Activated CD4-positive, alpha-beta memory T cell treated with anti-CD3 and anti-CD28 coated beads, Interleukin-2, amount 10 ng/mL, durations not matched to agents 7 days and 5 days (primary cell): Measurements from ENCODE around the gene SLC35F3. TPM values are rescaled to one million over a fixed set of nuclear protein-coding genes. Genes with fewer than 3 reads are reported as not detected.
"Not testable (repeated sequence)": the region's sequence is repeated elsewhere in the genome, so short reads cannot be mapped to it uniquely, and the experiment has no call there.

ENCODE experiments used
- CTCF ChIA-PET: fragments of 350-600 bp; sonication (Branson Sonifier 250); formaldehyde crosslinking; loops from one replicate; lab custom pipeline; 2021; ENCODE audit warnings: antibody characterized with exemption, inconsistent platforms; lab: Charles Lee
- POLR2A ChIA-PET: fragments of 350-600 bp; sonication (Branson Sonifier 250); formaldehyde crosslinking; loops from one replicate; lab custom pipeline; 2021; ENCODE audit warnings: antibody characterized with exemption; lab: Charles Lee
- DNase-seq: peaks from one replicate; pipeline ENCODE4 v3.0.0-alpha.2; 2020
- H3K27ac Mint-ChIP-seq: one replicate; pipeline ENCODE4 v1.8.0; 2021; ENCODE audit warnings: mild to moderate bottlenecking, mixed read lengths
- H3K27me3 Mint-ChIP-seq: one replicate; pipeline ENCODE4 v1.8.0; 2021; ENCODE audit warnings: mixed read lengths
- H3K36me3 Mint-ChIP-seq: one replicate; pipeline ENCODE4 v1.8.0; 2021; ENCODE audit warnings: low read depth, mixed read lengths
- H3K4me1 Mint-ChIP-seq: one replicate; pipeline ENCODE4 v1.8.0; 2021; ENCODE audit warnings: mixed read lengths
- H3K4me3 Mint-ChIP-seq: one replicate; pipeline ENCODE4 v1.8.0; 2021; ENCODE audit warnings: mild to moderate bottlenecking, mixed read lengths
- H3K9me3 Mint-ChIP-seq: one replicate; pipeline ENCODE4 v1.8.0; 2021; ENCODE audit warnings: mixed read lengths
- total RNA-seq, 2 experiments: library from RNA; stranded (reverse); gene quantifications; one replicate each; pipeline ENCODE4 v1.2.3, GENCODE V29; 2021

The SLC35F3 gene
- total RNA-seq, 2 experiments from 2014 or later: 10.7 to 11.3 TPM

DNA sequence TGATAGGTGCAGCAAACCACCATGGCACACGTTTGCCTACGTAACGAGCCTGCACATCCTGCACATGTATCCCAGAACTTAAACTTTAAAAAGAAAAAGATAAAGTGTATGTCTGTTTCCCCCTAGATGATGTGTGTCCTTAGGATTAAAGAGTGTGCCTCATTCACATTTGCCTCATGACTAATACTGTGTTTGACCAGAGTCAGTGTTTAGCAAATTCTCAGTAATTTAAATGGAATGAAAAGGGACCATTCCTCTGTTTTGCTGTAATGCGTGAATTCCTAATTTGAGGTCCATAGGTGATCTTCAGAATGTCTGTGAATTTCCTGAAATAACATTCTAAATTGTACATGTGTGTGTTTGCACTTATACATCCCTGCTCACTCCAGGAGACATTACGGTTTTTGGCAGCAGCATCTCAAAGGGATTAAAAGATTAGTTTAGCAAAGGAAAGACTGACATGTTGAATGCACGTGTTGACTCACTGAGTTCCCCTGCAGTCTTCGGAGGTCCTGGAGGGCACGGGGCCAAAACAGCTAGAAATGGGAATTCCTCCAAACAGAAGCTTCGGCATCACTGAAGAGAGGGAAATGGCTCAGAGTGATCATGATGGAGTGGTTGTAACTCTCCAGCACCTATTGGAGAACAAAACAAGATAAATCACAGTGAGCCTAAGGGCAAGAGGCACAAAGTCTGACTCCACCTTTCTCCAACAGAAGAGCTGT is 19.1 kb upstream of the SLC35F3 start:
- H3K27ac Mint-ChIP-seq: no peak overlapping the region
- POLR2A ChIA-PET: no interaction called here

DNA sequence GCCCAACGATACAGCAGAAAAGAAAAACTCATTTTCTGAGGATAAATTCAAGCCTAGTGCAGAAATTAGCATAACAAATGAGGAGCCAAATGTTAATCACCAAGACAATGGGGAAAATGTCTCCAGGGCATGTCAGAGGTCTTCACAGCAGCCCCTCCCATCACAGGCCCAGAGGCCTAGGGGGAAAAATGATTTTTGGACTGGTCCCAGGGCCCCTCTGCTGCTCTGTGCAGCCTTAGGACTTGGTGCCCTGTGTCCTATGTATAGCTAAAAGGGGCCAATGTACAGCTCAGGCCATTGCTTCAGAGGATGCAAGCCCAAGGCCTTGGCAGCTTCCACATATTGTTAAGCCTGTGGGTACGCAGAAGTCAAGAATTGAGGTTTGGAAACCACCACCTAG is 13.3 kb upstream of the SLC35F3 start:
- H3K27ac Mint-ChIP-seq, H3K27me3 Mint-ChIP-seq, POLR2A ChIA-PET, DNase-seq, H3K36me3 Mint-ChIP-seq, H3K4me3 Mint-ChIP-seq, CTCF ChIA-PET, H3K4me1 Mint-ChIP-seq: not testable (repeated sequence)
- H3K9me3 Mint-ChIP-seq: peaks cover 14% of the 10 kb centered on the region

More for the DNA sequence above, 19.1 kb upstream of the SLC35F3 start:
- no peak overlapping the region for H3K4me3 Mint-ChIP-seq
- no peaks in the 10 kb centered on the region for H3K27me3 Mint-ChIP-seq
- DNase-seq: no peak
- peaks cover 7% of the 10 kb centered on the region for H3K9me3 Mint-ChIP-seq
- H3K4me1 Mint-ChIP-seq: no peaks in the 10 kb centered on the region
- H3K36me3 Mint-ChIP-seq: no peaks in the 10 kb centered on the region
- CTCF ChIA-PET: no interaction called here

DNA sequence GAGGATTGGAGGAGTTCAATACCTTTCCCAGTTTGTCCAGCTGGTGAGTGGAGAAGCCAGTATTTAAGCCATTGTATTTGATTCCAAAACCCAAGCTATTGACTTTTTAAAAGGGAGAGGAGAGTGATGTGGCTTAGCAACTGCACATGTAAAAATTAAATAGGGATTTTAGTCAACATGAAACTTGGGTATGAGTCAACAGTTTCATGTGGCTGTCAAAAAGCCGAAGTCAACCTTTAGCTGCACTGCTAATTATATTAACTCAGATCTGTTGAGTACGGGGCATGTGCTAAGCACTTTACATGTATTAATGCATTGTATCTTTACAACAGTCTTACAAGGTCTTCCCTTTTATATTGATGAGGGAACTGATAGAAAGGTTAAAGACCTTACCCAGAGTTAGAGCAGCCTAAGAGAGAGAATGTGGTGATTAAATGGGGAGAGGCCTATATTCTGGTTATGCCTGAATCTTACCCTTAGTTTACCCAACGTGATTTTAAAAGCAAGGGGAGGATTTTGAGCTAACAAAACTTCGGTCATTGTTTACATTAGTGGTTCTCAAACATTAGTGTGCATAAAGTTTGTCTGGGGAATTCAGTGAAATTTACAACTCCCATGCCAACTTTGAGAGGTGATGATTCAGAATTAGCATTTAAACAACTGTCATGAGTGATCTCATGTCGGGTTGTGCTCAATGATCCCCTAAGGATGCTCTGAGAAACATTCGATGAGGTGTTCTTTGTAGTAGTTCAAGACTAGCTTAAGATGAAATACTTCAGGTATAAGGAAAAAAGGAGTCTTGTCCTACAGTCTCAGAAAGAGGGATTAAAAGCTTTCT is 6.9 kb upstream of the SLC35F3 start:
- no peaks in the 10 kb centered on the region for H3K36me3 Mint-ChIP-seq
- H3K4me3 Mint-ChIP-seq: no peak overlapping the region
- CTCF ChIA-PET: no interaction called here
- DNase-seq: no peak
- H3K27me3 Mint-ChIP-seq: peaks cover 37% of the 10 kb centered on the region
- POLR2A ChIA-PET: no interaction called here
- H3K4me1 Mint-ChIP-seq: peaks cover 2% of the 10 kb centered on the region
- no peak overlapping the region for H3K27ac Mint-ChIP-seq
- H3K9me3 Mint-ChIP-seq: peaks cover 6% of the 10 kb centered on the region

DNA sequence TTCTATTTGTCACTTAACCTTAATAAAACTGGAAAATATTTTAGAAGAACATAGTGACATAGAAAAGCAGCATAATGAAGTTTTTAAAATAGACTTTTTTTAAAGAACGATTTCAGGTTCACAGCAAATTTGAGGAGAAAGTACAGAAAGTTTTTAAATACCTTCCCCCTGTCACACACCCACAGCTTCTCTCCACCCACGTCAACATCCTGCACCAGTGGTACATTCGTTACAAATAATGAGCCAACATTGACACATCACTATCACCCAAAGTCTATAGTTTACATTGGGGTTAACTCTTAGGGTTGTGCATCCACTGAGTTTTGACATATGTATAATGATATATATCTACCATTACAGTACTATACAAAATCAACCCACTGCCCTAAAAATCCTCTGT is 3.0 kb upstream of the SLC35F3 start:
- ChIA-PET POLR2A (no interaction called here), CTCF (interaction anchor here (1.2 kb wide), 1 partner anchor 24 kb away, joined by 3 read pairs; no protein-coding TSS in a partner anchor)
- DNase-seq: no peak
- H3K4me1 Mint-ChIP-seq: peaks cover 7% of the 10 kb centered on the region
- H3K27ac Mint-ChIP-seq: no peak overlapping the region
- peaks cover 59% of the 10 kb centered on the region for H3K27me3 Mint-ChIP-seq
- peaks cover 4% of the 10 kb centered on the region for H3K9me3 Mint-ChIP-seq
- no peak overlapping the region for H3K4me3 Mint-ChIP-seq
- H3K36me3 Mint-ChIP-seq: peaks cover 4% of the 10 kb centered on the region

DNA sequence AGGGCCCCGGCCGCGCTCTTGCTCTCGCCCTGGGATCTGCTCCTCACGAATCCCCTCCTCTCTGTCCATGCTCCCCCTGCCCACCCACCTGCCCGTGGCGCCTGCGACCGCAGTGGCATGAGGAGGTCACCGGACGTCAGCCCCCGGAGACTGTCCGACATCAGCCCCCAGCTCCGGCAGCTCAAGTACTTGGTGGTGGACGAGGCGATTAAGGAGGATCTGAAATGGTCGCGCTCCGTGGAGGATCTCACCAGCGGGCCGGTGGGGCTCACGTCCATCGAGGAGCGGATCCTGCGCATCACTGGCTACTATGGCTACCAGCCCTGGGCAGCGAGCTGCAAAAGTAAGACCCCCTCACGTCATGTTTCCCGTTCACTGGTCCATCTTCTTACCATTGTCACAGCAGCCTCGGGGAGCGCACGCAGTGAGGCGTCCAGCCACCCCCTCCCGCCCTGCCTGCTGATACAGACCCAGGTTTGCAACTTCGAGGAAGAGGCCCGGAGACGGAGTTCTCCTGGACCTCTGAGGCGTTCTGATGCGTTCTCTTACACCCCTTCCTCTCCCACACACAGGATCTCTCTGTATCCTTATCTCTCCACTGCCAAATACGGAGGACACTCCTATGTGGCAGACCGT is 1.1 kb downstream of the SLC35F3 start:
- no peak overlapping the region for H3K27ac Mint-ChIP-seq
- CTCF ChIA-PET: no interaction called here
- peaks cover 4% of the 10 kb centered on the region for H3K36me3 Mint-ChIP-seq
- POLR2A ChIA-PET: no interaction called here
- DNase-seq: no peak
- no peaks in the 10 kb centered on the region for H3K9me3 Mint-ChIP-seq
- peaks cover 5% of the 10 kb centered on the region for H3K4me1 Mint-ChIP-seq
- peaks cover 45% of the 10 kb centered on the region for H3K27me3 Mint-ChIP-seq
- H3K4me3 Mint-ChIP-seq: no peak overlapping the region

DNA sequence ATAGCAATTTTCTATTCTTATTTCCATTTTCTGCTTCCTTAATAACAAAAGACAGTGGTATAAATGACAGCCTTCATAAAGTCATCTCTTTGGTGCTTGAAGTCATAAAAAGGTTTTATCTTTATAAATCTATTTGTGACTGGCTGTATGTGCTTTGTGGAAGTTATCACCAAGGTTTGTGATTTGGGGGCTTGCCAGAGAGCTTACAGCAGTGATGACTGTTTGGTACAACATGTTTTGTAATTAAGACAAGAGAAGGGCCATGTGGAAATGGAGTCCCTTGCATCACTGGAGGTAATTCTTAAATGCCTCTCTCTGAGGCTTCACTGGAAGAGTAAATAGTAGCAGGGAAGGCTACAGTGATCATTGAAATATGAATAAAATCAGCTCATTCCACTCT is 2.7 kb downstream of the SLC35F3 start:
- H3K4me1 Mint-ChIP-seq: peaks cover 5% of the 10 kb centered on the region
- H3K36me3 Mint-ChIP-seq: peaks cover 4% of the 10 kb centered on the region
- ChIA-PET CTCF (no interaction called here), POLR2A (no interaction called here)
- DNase-seq: no peak
- no peak overlapping the region for H3K27ac Mint-ChIP-seq
- no peaks in the 10 kb centered on the region for H3K9me3 Mint-ChIP-seq
- H3K27me3 Mint-ChIP-seq: peaks cover 34% of the 10 kb centered on the region
- no peak overlapping the region for H3K4me3 Mint-ChIP-seq

DNA sequence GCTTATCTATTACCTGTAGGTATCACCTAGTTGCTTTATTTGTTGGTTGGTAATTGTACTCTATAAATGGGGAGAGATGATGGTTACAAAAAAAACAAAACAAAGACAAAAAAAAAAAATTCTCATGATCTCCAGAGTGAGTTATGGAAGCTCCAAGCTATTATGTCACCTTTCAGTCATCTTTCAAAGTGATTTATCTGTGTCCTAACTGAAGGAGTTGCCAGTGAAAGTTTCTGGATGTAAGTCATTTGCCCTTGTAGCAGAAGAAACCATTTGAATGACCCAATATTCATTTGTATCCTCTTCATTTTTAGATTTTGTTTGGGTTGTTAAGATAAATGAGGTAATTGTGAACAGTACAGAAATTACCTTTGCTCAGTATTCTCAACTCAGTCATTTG is 3.6 kb downstream of the SLC35F3 start:
- H3K4me1 Mint-ChIP-seq: peaks cover 5% of the 10 kb centered on the region
- peaks cover 27% of the 10 kb centered on the region for H3K27me3 Mint-ChIP-seq
- no peak for DNase-seq
- H3K4me3 Mint-ChIP-seq: no peak overlapping the region
- H3K36me3 Mint-ChIP-seq: peaks cover 4% of the 10 kb centered on the region
- ChIA-PET CTCF (no interaction called here), POLR2A (no interaction called here)
- H3K27ac Mint-ChIP-seq: no peak overlapping the region
- H3K9me3 Mint-ChIP-seq: no peaks in the 10 kb centered on the region

DNA sequence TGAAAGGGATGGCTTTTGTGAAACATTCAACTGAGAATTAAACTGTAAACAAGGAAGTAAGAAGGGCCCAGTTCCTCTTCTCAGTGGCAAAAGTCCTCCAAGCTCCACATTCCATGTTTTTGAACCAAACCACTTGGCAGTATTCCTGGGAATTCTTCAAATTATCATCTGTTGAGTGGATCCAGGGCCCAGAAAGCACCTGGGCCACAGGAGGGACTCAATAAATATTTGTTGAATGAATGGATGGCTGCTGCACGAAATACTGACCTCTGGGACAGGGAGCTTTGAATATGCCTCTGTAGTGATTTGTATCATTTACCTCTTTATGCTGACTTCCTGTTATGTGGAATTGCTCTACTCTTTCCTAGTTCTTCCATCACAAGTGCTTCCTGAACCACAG is 4.7 kb downstream of the SLC35F3 start:
- Mint-ChIP-seq H3K4me1 (peaks cover 4% of the 10 kb centered on the region), H3K27me3 (peaks cover 20% of the 10 kb centered on the region), H3K36me3 (peaks cover 1% of the 10 kb centered on the region), H3K9me3 (no peaks in the 10 kb centered on the region), H3K4me3 (no peak overlapping the region), H3K27ac (no peak overlapping the region)
- POLR2A ChIA-PET: no interaction called here
- CTCF ChIA-PET: no interaction called here
- no peak for DNase-seq

DNA sequence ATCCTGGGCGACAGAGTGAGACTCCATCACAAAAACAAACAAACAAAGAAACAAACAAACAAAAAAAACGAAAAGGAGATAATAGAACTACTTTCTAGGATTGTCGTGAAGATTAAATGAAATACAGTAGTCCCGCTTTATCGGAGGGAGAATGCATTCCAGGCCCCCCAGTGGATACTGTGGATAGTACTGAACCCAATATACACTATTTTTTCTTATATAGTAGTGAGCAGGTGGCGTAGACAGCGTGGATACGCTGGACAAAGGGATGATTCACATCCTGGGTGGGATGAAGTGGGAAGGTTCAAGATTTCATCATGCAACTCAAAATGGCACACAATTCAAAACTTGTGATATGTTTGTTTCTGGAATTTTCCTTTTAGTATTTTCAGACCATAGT is 8.0 kb downstream of the SLC35F3 start:
- Mint-ChIP-seq H3K4me3 (no peak overlapping the region), H3K9me3 (no peaks in the 10 kb centered on the region), H3K4me1 (no peaks in the 10 kb centered on the region), H3K27me3 (peaks cover under 1% of the 10 kb centered on the region), H3K36me3 (no peaks in the 10 kb centered on the region), H3K27ac (no peak overlapping the region)
- POLR2A ChIA-PET: no interaction called here
- CTCF ChIA-PET: no interaction called here
- no peak for DNase-seq

DNA sequence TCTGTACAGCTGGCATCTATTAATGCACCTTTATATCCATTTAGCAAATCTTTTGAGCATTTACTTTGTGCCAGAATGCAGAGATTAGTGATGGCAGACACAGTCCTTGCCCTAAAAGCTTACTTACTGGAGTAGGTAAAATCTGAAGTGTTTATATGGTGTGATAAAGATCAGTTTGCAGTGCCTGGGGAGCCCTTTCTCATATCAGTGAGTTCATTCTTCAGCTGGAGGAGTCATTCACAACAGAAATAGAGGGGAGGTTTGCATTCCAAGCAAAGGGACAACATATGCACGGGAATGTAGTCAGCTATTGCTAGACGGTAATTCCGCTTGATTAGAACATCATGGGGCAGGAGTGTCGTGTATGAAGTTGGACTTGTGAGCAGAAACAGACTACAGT is 8.4 kb downstream of the SLC35F3 start:
- Mint-ChIP-seq H3K27me3 (no peaks in the 10 kb centered on the region), H3K4me3 (no peak overlapping the region), H3K36me3 (no peaks in the 10 kb centered on the region), H3K9me3 (no peaks in the 10 kb centered on the region), H3K27ac (no peak overlapping the region), H3K4me1 (no peaks in the 10 kb centered on the region)
- POLR2A ChIA-PET: no interaction called here
- CTCF ChIA-PET: no interaction called here
- no peak for DNase-seq

DNA sequence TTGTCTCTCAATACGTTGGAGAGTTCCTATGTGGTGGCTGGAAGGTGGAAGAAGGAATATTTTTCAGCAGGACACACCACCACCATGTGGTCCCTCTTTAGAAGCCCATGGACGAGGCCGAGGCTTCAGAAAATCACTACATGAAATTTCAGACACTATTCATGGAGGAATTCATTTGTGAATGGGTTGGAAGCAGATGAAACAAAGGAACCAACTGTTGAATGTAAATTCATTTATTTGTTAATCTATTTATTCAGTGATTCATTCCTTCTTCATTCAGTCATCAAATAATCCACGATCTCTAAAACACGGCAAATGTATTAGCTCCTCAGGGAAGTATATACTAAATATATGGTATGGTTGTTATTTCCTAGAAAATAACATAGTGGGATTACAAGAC is 12.2 kb downstream of the SLC35F3 start:
- H3K27me3 Mint-ChIP-seq: peaks cover 2% of the 10 kb centered on the region
- H3K9me3 Mint-ChIP-seq: peaks cover 2% of the 10 kb centered on the region
- H3K4me3 Mint-ChIP-seq: no peak overlapping the region
- H3K4me1 Mint-ChIP-seq: no peaks in the 10 kb centered on the region
- no peaks in the 10 kb centered on the region for H3K36me3 Mint-ChIP-seq
- POLR2A ChIA-PET: no interaction called here
- no peak for DNase-seq
- no peak overlapping the region for H3K27ac Mint-ChIP-seq
- CTCF ChIA-PET: no interaction called here

DNA sequence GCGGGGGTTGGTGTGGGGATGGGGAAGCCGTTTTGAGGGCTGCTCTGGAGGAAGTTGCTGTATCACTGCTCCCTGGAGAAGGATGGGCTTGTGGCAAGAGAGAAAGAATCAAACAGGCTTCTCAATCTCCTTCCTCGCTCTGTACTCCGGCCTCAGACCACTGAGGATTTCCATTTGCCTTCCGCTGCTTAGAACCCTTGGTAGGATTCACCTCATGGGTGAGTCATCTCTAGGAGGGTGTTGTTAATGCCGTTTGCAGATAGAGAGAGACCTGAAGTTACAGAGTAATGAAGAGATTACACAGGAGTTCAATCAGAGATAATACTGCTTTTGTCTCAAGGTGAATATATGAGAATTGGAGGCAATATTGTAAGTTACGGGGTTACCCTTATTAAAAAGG is 15.3 kb downstream of the SLC35F3 start:
- Mint-ChIP-seq H3K4me3 (no peak overlapping the region), H3K27ac (no peak overlapping the region), H3K9me3 (peaks cover 2% of the 10 kb centered on the region), H3K36me3 (no peaks in the 10 kb centered on the region), H3K4me1 (no peaks in the 10 kb centered on the region), H3K27me3 (peaks cover 2% of the 10 kb centered on the region)
- POLR2A ChIA-PET: no interaction called here
- DNase-seq: no peak
- CTCF ChIA-PET: no interaction called here

DNA sequence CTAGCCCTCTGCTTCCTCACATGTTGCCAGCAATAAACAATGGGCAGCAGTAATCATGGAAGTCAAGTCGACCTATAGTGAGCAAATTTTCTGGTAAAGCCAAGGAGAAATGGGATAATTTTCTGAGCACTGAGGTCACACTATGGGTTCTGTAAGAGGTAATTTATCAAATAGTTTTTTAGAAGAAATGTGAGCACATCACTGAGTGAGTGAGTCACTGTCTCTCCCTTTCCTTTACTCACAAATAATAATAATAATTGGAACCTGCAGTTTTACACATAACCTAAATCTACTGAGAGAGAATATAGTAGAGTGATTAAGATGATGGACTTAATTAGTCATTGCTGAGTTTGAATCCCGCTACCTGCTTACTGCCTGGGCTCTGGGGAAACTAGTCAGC is 23.6 kb downstream of the SLC35F3 start:
- no peak overlapping the region for H3K4me3 Mint-ChIP-seq
- H3K27ac Mint-ChIP-seq: no peak overlapping the region
- no peaks in the 10 kb centered on the region for H3K9me3 Mint-ChIP-seq
- H3K27me3 Mint-ChIP-seq: peaks cover 3% of the 10 kb centered on the region
- CTCF ChIA-PET: no interaction called here
- H3K36me3 Mint-ChIP-seq: no peaks in the 10 kb centered on the region
- H3K4me1 Mint-ChIP-seq: no peaks in the 10 kb centered on the region
- no peak for DNase-seq
- POLR2A ChIA-PET: no interaction called here
